ENCODE data around the gene FURIN.

FURIN gene

DNA sequence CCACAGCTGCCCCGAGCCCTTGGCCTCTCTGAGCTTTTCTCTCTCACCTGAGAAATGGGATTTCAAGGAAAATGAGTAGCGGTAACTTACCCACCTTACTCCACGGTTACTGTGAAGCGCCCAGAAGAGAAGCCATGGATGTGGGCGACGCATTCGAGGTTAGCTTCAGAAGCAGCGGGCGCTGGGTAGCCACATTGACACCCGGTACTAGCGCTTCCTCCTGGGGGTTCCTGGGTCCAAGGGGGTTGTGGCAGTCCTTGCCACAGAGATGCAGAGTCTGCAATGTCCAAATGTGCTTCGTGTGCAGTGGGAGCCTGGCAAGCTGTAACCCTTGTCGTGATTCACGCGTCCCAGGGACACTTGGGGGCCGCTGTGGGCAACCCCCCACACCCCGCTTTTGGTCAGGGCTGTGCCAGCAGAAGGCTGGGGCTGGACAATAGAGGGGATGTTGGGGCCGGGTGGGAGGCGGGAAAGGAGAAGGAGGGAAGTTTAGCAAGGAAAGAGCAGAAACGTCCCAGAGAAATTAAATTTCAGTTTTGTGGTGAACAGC, 41.4 kb upstream of the FURIN start:
- TF ChIP-seq, protein P1, sequence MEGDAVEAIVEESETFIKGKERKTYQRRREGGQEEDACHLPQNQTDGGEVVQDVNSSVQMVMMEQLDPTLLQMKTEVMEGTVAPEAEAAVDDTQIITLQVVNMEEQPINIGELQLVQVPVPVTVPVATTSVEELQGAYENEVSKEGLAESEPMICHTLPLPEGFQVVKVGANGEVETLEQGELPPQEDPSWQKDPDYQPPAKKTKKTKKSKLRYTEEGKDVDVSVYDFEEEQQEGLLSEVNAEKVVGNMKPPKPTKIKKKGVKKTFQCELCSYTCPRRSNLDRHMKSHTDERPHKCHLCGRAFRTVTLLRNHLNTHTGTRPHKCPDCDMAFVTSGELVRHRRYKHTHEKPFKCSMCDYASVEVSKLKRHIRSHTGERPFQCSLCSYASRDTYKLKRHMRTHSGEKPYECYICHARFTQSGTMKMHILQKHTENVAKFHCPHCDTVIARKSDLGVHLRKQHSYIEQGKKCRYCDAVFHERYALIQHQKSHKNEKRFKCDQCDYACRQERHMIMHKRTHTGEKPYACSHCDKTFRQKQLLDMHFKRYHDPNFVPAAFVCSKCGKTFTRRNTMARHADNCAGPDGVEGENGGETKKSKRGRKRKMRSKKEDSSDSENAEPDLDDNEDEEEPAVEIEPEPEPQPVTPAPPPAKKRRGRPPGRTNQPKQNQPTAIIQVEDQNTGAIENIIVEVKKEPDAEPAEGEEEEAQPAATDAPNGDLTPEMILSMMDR (IDR thresholded peaks at IDR 0.05; ENCODE audit: insufficient read depth, low read depth, low read length, missing control alignments): no peak

DNA sequence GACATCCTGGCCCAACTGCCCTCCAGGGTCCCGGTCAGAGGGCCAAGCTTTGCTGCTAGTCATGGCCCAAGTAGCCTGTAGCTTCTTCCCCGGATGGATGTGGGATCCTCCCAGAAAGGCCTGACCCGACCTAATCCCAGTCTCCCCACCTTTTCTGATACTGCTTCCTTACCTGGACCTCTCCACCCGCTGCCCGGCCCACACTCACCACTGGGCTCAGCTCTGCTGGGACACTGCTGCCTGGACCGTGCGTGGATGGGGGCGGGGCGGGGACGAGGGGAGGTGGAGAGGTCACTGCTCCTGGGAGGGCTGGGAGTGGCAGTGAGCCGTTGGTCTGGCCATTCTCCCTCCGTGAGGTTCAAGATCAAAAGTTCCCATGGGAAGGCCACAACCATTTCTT, 40.3 kb upstream of the FURIN start:
- DNase-seq (ENCODE audit: low read depth): no peak
- H3K4me3 ChIP-seq (ENCODE audit: low read depth, low read length): no peak overlapping the region
- TF ChIP-seq, protein P1 (IDR thresholded peaks at IDR 0.05; ENCODE audit: insufficient read depth, low read depth, low read length, missing control alignments): no peak

More for the DNA sequence above, 41.4 kb upstream of the FURIN start:
- DNase-seq (ENCODE audit: low read depth): no peak
- no peak overlapping the region for H3K4me3 ChIP-seq (ENCODE audit: low read depth, low read length)

DNA sequence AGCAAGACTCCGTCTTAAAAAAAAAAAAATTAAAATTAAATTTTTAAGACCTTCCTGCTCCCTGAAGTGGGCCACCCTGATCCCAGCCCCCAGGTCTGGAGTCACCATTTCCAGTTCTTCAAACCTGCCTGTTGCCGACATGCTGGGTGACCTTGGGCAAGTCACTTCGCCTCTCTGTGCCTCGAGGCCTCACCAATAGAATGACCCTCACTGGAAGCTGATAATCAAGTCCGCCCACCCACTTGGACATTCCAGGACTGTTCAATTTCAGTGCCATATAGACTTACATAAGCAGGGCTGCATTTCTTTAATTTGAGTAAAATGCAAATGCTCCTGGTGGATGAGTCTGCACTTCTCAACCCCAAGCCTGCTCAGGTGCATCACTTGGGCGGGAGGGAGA, 39.3 kb upstream of the FURIN start:
- TF ChIP-seq, protein P1 (IDR thresholded peaks at IDR 0.05; ENCODE audit: insufficient read depth, low read depth, low read length, missing control alignments): no peak
- no peak overlapping the region for H3K4me3 ChIP-seq (ENCODE audit: low read depth, low read length)
- no peak for DNase-seq (ENCODE audit: low read depth)

DNA sequence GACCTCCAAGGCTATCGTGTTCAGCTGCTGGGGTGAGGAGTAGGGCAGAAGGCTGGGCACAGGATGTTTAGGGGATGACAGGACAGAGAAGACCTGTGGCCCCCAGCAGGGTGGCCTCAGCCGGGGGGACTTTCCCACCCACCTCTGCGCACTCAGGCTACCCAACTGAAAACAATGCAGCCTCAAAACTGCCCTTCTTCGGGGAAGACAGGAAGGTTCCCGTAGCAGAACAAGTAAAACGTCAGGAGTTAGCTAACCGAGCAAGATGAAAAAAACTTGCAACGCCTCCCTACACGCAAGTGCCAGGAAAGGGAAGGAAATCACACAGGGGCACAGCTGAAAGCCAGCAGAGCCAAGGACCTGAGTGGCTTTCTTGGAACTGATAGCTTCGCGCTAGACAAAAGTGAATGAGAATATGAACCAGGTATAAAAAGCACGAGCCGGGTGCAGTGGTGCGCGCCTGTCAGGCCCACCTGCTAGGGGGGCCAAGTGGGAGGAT, 38.4 kb upstream of the FURIN start:
- H3K4me3 ChIP-seq (ENCODE audit: low read depth, low read length): no peak overlapping the region
- DNase-seq (ENCODE audit: low read depth): peak; percentile 63
- TF ChIP-seq, protein P1 (IDR thresholded peaks at IDR 0.05; ENCODE audit: insufficient read depth, low read depth, low read length, missing control alignments): no peak

DNA sequence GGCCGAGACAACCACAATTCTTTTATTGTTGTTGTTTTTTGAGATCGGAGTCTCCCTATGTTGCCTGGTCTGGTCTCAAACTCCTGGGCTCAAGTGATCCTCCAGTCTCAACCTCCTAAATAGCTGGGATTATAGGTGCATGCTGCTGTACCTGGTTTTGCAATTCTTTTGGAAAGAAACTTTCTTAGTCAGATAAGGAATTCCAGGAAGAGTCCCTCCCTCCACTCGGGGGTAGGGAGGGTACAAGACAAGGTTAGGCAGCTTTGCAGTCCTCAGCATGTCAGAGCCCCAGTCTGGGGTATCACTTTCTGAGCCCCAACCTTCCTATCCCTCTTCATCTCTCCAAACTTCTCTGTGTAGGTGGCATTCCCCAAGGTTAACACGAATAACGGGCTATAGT, 33.8 kb upstream of the FURIN start:
- TF ChIP-seq, protein P1 (IDR thresholded peaks at IDR 0.05; ENCODE audit: insufficient read depth, low read depth, low read length, missing control alignments): no peak
- H3K4me3 ChIP-seq (ENCODE audit: low read depth, low read length): no peak overlapping the region
- no peak for DNase-seq (ENCODE audit: low read depth)

DNA sequence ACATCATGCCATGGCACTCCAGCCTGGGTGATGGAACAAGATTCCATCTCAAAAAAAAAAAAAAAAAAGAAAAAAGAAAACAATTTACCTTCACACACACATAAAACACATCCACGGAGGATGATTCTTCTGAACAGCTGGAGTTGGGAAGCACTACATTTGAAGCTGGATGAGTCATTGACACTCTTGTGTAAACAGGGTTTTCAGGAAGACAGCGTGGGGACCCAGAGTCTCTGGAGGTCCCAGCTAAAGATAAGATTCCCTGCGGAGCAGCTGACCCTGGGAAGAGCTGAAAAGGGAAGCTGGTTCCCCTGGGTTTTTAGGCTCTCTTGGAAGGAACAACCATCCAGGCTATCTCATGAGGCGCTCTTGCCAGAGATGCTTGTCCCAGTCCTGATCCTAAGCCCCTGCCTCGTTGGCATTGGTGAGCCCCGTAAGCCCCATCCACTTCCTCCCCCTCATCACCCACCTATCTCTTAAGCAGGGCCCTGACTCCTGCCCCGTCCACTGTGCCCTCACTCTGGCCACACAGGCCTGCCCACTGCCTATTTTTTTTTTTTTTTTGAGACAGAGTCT, 32.0 kb upstream of the FURIN start:
- TF ChIP-seq, protein P1 (IDR thresholded peaks at IDR 0.05; ENCODE audit: insufficient read depth, low read depth, low read length, missing control alignments): no peak
- no peak overlapping the region for H3K4me3 ChIP-seq (ENCODE audit: low read depth, low read length)
- no peak for DNase-seq (ENCODE audit: low read depth)

DNA sequence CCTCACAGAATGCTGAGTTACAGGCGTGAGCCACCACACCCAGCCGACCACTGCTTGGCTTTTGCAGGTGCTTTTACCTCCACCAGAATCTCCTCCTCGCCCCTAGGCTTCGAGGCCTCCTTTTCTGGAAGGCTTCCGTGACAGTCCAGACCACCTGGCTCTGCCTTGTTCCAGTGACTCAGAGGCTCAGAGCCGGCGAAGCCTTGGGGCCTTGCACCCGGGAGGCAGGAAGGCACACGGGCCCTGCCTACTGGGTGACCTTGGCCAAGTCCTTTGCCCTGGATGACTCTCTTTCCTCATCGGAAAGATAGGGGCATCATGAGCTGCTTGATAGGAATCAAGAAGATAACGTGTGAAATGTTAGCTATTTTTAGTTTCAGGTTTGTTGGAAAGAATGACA, 31.3 kb upstream of the FURIN start:
- DNase-seq (ENCODE audit: low read depth): no peak
- TF ChIP-seq, protein P1 (IDR thresholded peaks at IDR 0.05; ENCODE audit: insufficient read depth, low read depth, low read length, missing control alignments): no peak
- H3K4me3 ChIP-seq (ENCODE audit: low read depth, low read length): no peak overlapping the region

All from GM12865 (cell line).